Mucosa of descending colon (tissue), 3 donors: ENCODE data around the gene CACYBP. TPM values are rescaled to one million over a fixed set of nuclear protein-coding genes. Genes with fewer than 3 reads are reported as not detected.

Experiments
- ATAC-seq: fragments of 200-7000 bp; cut with Tn5 transposase; one replicate; pipeline ENCODE4 v1.9.1; 2020; ENCODE audit warnings: mild to moderate bottlenecking, moderate library complexity
- DNase-seq, 3 donors: peaks; one replicate each; pipeline ENCODE4 v3.0.0-alpha.2; 2020
- H3K36me3 ChIP-seq: fragments of 200-600 bp; one replicate; pipeline ENCODE4 v1.8.0; 2021; ENCODE audit warnings: low read depth, mild to moderate bottlenecking
- H3K4me1 ChIP-seq: fragments of 200-600 bp; one replicate; pipeline ENCODE4 v1.8.0; 2021; ENCODE audit warnings: low read depth, mild to moderate bottlenecking
- H3K4me3 ChIP-seq: fragments of 200-600 bp; one replicate; pipeline ENCODE4 v1.8.0; 2021; ENCODE audit warnings: mild to moderate bottlenecking
- H3K9me3 ChIP-seq: fragments of 200-600 bp; one replicate; pipeline ENCODE4 v1.8.0; 2021; ENCODE audit warnings: mild to moderate bottlenecking
- intact Hi-C, 2 donors: fragments of 100-400 bp; cut with DNase I in 1 of 2; cut with micrococcal nuclease in 1 of 2; formaldehyde crosslinking; loops; one replicate each; pipeline versions ENCODE4 v1.11.0 to v1.11.1; 2022; cut with DNase I, micrococcal nuclease
- long read RNA-seq, 2 donors: library from polyadenylated mRNA; unstranded; transcript quantifications; one replicate each; pipeline ENCODE4 v2.0.0, GENCODE V29; 2019 to 2021
- total RNA-seq, 3 donors: library from RNA; stranded (reverse); fragmentation: NEBNext Ultra II Directional in 2 of 3; extraction: Animal tissue kit (Norgen Biotek cat#: 25700) in 2 of 3; gene quantifications; one replicate each; pipeline versions ENCODE4 v1.2.1 to v1.2.4, GENCODE V29; 2021 to 2023
- TF ChIP-seq, protein P1 (sequence below): fragments of 200-600 bp; IDR thresholded peaks from one replicate; pipeline ENCODE4 v1.8.0; 2022; ENCODE audit warnings: antibody characterized with exemption, mild to moderate bottlenecking
- donor health status: DM: no; HTN: no; CAD: no; lungs with moderate emphysema.
- donor health status: DM: no; HTN: no; CAD: no.
- donor health status: DM: no; HTN: yes; CAD: no.

The CACYBP gene, protein sequence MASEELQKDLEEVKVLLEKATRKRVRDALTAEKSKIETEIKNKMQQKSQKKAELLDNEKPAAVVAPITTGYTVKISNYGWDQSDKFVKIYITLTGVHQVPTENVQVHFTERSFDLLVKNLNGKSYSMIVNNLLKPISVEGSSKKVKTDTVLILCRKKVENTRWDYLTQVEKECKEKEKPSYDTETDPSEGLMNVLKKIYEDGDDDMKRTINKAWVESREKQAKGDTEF
- total RNA-seq: 100 to 1,000 TPM in 1 of 3 donors, 10 to 100 TPM in 2; 43.6 to 103 (median 67.9) TPM
- long read RNA-seq, donor 1, transcript CACYBP-201 (6 exons, 2,766 nt): major isoform, 82 of 90 reads
- long read RNA-seq, donor 1, partial matches to known transcripts: 0 of 90 reads
- long read RNA-seq, donor 1, other reads (novel, unspliced or antisense): 6 of 90 reads
- long read RNA-seq, donor 2, transcript CACYBP-201 (6 exons, 2,766 nt): major isoform, 73 of 78 reads
- long read RNA-seq, donor 2, partial matches to known transcripts: 1 of 78 reads
- long read RNA-seq, donor 2, other reads (novel, unspliced or antisense): 1 of 78 reads

DNA sequence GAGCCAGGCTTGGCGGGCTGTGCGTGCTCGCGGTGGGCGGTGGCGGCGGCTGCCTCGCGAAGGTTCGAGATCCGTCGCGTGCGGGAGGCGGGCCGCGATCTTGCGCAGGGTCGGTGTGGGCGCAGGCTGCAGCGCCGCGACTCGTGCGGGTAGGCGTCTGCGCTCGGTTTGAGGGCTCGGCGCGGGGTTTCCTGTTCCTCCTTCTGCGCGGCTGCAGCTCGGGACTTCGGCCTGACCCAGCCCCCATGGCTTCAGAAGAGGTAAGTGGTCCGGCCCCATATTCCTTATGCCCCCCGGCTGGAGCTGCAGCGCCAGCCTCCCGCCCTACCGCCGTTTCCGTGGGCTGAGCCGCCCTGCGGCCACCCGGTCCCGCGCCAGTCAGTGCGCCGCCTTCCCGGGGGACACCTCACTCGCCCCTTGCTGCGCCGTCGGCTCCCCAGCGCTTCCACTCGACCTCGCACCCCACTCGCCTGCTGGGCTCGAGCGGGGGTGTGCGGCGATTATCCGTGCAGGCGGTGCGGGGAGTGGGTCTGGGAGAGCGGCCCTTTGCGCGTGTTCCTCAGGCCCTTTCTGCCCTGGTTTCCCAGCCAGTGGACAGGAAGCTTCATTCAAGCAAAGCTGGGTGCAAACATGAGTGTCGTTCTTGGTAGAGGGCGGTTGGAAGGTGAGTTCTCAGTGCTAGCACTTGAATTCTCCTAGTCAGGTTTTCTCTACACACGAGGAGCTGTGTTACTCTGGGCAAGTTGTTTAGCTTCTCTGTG is at the start of gene CACYBP:
CACYBP (plus strand) TSS at position 12 of the 761 bp plus-strand sequence; CDS start at position 246, 234 bp downstream.
- DNase-seq (peak in 1 of 3 donors; percentile 54), ATAC-seq (peak; percentile 16)
- intact Hi-C loops: loop anchor here in 1 of 2 donors (10.0 kb wide), 1 partner anchor 225 kb away; no protein-coding TSS in a partner anchor
- TF ChIP-seq, protein P1, sequence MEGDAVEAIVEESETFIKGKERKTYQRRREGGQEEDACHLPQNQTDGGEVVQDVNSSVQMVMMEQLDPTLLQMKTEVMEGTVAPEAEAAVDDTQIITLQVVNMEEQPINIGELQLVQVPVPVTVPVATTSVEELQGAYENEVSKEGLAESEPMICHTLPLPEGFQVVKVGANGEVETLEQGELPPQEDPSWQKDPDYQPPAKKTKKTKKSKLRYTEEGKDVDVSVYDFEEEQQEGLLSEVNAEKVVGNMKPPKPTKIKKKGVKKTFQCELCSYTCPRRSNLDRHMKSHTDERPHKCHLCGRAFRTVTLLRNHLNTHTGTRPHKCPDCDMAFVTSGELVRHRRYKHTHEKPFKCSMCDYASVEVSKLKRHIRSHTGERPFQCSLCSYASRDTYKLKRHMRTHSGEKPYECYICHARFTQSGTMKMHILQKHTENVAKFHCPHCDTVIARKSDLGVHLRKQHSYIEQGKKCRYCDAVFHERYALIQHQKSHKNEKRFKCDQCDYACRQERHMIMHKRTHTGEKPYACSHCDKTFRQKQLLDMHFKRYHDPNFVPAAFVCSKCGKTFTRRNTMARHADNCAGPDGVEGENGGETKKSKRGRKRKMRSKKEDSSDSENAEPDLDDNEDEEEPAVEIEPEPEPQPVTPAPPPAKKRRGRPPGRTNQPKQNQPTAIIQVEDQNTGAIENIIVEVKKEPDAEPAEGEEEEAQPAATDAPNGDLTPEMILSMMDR: no peak
- Histone ChIP-seq H3K9me3 (no peaks in the 10 kb centered on the region), H3K36me3 (no peaks in the 10 kb centered on the region), H3K4me1 (peaks cover 32% of the 10 kb centered on the region), H3K4me3 (peak within 1 kb of the TSS; percentile 92)

DNA sequence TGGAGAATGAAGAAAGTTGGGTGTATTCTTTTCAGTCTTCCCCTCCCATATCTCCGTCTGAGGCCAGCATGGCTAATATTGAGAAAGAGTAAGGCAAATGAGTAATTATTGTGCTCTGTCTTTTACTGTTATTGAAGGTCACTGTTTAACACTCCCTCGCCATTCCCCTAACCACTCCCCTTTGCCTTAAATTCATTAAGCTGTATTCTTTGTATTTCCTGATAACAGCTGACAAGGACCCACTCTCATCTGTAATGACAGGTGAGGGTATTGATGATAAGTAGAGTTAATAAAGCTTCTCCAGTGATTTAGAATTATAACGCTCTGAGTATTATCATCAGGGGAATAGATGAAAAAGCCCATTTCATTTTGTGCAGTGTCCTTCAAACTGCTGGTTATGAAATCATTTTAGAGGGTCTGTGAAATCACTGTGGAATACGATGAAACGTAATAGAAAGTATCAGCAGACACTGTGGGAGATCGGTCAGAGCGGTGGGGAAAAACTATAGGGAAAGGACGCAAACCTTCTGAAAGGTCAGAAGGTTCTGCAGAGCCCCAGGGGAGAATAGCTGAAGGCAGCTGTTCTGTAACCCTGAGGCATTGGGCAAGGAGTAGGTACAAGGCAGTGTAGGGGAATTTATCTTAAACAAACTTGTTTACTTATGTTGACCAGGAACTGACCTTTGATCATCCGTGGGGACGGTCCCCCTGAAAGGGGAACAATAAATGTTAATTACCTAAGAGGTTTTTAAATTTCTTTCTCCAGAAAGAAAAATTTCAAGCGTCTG is 46.3 kb upstream of the CACYBP start:
- DNase-seq (peak in 1 of 3 donors; percentile 62), ATAC-seq (peak; percentile 88)
- Histone ChIP-seq H3K4me3 (no peak overlapping the region), H3K36me3 (no peaks in the 10 kb centered on the region), H3K9me3 (no peaks in the 10 kb centered on the region), H3K4me1 (peaks cover 6% of the 10 kb centered on the region)
- intact Hi-C loops: no loop called here
- TF ChIP-seq, protein P1: no peak

DNA sequence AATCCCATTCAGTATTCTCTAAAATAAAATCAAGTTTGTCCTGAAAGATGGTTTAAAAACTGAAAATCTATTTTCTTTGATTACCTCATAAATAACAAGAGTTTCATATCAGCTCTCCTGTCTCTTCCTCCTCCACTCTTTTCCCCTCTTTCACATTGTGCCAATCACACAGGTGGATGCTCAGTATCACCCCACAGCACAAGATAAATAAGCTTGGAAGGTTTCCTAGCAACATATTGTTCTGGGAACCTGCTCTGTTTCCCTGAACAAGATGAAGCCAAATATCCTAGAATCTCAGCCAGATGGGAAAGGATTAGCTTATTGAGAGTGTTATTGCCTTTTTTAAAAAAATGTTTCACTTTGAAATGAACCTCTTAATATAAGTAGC is 45.7 kb upstream of the CACYBP start:
- ATAC-seq: peak; percentile 93
- TF ChIP-seq, protein P1: no peak
- Histone ChIP-seq H3K4me1 (peaks cover 6% of the 10 kb centered on the region), H3K4me3 (no peak overlapping the region), H3K9me3 (no peaks in the 10 kb centered on the region), H3K36me3 (no peaks in the 10 kb centered on the region)
- peak in 1 of 3 donors; percentile 33 for DNase-seq
- intact Hi-C loops: no loop called here

DNA sequence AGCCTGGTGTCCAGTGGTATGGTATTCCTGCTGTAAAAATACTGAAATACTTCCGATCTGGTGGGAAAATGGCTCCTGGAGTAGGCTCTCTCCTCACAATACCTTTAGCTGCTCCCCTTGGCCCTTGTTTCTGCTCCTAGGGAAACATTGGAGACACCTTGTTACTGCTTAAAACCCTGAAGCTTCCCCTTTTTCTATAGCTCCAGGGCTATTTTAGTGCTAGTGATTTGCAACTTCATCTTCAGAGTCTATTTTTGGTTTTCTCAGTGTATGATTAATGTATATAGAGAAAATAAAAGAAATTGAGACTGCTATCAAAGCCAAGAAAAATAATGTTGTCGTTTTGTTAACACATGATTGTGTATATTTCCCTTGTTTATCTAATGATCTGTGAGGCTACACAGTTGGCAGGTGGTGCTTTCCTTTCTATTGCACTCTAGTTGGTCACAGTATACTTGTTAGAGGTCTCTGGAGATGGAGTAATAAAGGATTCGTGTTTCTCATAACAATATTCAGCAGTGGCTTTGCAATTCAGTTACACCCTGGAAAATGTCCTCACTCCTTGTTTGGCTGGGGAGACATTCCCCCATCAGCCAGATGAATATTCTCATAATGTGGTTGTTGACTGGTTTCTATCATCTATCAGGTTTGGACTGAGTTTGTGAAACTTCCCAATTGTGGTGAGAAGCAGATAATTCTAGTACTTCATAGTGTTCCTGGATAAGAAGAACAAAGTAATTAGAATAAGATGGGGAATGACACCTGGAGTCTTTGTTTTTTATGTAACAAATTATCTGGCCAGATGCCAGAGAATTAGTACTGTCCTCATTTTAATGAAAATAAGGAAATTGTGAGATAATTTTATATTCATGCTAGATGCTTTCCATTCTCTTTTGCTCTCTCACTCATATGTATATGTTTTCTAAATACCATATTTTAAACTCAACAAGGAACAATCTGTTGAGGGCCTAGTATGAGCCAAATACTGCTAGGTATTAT is 44.8 kb upstream of the CACYBP start:
- Histone ChIP-seq H3K9me3 (no peaks in the 10 kb centered on the region), H3K36me3 (no peaks in the 10 kb centered on the region), H3K4me3 (no peak overlapping the region), H3K4me1 (peaks cover 6% of the 10 kb centered on the region)
- ATAC-seq (peak; percentile 39), DNase-seq (no peak)
- TF ChIP-seq, protein P1: no peak
- intact Hi-C loops: no loop called here
